ENCODE results near the gene UPK1A. TPM values are rescaled to one million over a fixed set of nuclear protein-coding genes. Genes with fewer than 3 reads are reported as not detected.
A peak's percentile ranks its signal among the peaks of the same experiment; 100 is the strongest.

UPK1A gene
- total RNA-seq, 1 experiment from 2014 or later = 1.6 TPM

DNA sequence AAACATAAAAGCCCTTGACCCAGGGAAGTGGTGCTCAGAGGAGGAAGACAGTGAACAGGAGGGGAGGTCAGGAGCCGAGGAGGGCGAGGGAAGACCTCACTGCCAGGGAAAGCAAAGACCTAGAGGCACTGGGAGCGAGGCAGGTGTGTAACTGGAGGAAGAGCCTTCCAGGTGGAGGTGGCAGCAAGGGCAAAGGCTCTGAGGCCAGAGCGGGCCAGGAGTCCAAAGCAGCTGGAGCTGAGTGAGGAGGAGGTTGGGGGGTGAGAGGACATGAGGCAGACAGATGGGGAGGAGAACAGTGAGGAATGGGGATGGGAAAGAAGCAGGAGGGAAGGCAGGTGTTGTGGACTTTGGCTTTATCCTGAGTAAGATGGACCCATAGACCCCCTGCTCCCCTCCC is 3.7 kb downstream of the UPK1A start:
- ATAC-seq (no peak), DNase-seq (ENCODE audit: low spot score) (no peak)
- peaks cover 12% of the 10 kb centered on the region; the same call in 1 of the 2 replicates for H3K4me1 Mint-ChIP-seq
- H3K27ac Mint-ChIP-seq = peak overlapping the region; percentile 67; the same call in 1 of the 2 replicates
- H3K27me3 Mint-ChIP-seq (ENCODE audit: low read depth) = peaks cover 48% of the 10 kb centered on the region
- POLR2A ChIA-PET = interaction anchor here (0.5 kb wide), 1 partner anchor 42 kb away, joined by 7 read pairs; no protein-coding TSS in a partner anchor
- H3K4me3 Mint-ChIP-seq = no peak overlapping the region
- TF ChIP-seq ZNF232 (CRISPR knock-in tag; IDR thresholded peaks at IDR 0.05) (no peak), FOXP1 (CRISPR knock-in tag; IDR thresholded peaks at IDR 0.05; ENCODE audit: borderline replicate concordance) (no peak), CBFB (CRISPR knock-in tag; IDR thresholded peaks at IDR 0.05; ENCODE audit: low read depth) (no peak), ETV6 (CRISPR knock-in tag; IDR thresholded peaks at IDR 0.05) (no peak), NFYB (CRISPR knock-in tag; conservative IDR thresholded peaks at IDR 0.05; ENCODE audit: low read depth) (no peak), GTF2I (CRISPR knock-in tag; conservative IDR thresholded peaks at IDR 0.05) (no peak), SP1 (CRISPR knock-in tag; conservative IDR thresholded peaks at IDR 0.05) (no peak)
- TF ChIP-seq, protein P1, sequence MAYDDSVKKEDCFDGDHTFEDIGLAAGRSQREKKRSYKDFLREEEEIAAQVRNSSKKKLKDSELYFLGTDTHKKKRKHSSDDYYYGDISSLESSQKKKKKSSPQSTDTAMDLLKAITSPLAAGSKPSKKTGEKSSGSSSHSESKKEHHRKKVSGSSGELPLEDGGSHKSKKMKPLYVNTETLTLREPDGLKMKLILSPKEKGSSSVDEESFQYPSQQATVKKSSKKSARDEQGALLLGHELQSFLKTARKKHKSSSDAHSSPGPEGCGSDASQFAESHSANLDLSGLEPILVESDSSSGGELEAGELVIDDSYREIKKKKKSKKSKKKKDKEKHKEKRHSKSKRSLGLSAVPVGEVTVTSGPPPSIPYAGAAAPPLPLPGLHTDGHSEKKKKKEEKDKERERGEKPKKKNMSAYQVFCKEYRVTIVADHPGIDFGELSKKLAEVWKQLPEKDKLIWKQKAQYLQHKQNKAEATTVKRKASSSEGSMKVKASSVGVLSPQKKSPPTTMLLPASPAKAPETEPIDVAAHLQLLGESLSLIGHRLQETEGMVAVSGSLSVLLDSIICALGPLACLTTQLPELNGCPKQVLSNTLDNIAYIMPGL (CRISPR knock-in tag; IDR thresholded peaks at IDR 0.05) = no peak
- TF ChIP-seq, protein P2, sequence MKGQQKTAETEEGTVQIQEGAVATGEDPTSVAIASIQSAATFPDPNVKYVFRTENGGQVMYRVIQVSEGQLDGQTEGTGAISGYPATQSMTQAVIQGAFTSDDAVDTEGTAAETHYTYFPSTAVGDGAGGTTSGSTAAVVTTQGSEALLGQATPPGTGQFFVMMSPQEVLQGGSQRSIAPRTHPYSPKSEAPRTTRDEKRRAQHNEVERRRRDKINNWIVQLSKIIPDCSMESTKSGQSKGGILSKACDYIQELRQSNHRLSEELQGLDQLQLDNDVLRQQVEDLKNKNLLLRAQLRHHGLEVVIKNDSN (CRISPR knock-in tag; IDR thresholded peaks at IDR 0.05) = no peak
- H3K9me3 Mint-ChIP-seq = no peaks in the 10 kb centered on the region
- no peaks in the 10 kb centered on the region for H3K36me3 Mint-ChIP-seq
- CTCF ChIA-PET = interaction anchor here (0.6 kb wide), 1 partner anchor 12 kb away, joined by 3 read pairs; no protein-coding TSS in a partner anchor

DNA sequence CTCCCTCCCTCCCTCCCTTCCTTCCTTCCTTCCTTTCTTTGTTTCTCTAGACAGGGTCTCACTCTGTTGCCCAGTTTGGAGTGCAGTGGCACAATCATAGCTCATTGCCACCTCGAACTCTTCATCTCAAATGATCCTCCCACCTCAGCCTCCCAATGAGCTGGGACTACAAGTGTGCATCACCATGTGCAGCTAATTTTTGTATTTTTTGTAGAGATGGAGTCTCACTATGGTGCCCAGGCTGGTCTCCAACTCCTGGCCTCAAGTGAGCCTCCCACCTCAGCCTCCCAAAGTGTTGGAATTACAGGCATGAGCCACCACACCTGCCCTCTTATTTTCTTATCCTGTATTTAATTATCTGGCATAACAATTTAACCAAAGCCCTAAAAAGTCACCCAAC is 4.4 kb downstream of the UPK1A start:
- no peaks in the 10 kb centered on the region for H3K9me3 Mint-ChIP-seq
- peaks cover 48% of the 10 kb centered on the region for H3K27me3 Mint-ChIP-seq (ENCODE audit: low read depth)
- TF ChIP-seq RORB (CRISPR knock-in tag; IDR thresholded peaks at IDR 0.05) = no peak
- no peak for TF ChIP-seq MYBL2 (CRISPR knock-in tag; IDR thresholded peaks at IDR 0.05)
- TF ChIP-seq GTF2I (CRISPR knock-in tag; conservative IDR thresholded peaks at IDR 0.05) = no peak
- H3K4me3 Mint-ChIP-seq = no peak overlapping the region
- H3K27ac Mint-ChIP-seq = no peak overlapping the region
- DNase-seq (ENCODE audit: low spot score) = no peak
- ChIA-PET POLR2A (no interaction called here), CTCF (interaction anchor here (0.6 kb wide), 1 partner anchor 11 kb away, joined by 3 read pairs; no protein-coding TSS in a partner anchor)
- H3K36me3 Mint-ChIP-seq = no peaks in the 10 kb centered on the region
- ATAC-seq = no peak
- H3K4me1 Mint-ChIP-seq = peaks cover 12% of the 10 kb centered on the region; the same call in 1 of the 2 replicates

DNA sequence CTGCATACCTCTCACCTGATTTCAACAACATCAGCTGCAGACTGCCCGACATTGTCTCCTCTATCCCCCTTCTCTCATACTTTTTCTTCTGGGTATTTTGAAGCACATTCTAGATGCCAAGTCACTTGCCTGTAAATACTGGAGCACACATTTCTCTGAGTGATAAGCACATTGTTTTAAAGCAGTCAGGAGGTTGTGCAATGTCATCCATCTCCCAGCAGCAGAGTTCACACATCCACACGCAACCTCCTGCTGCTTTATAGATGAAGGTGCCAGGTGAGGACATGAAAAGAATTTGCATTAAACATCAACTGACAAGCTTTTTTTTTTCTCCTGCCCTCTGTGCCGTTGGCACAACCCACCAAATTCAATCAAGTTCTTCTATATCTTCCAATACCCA is 5.5 kb downstream of the UPK1A start:
- DNase-seq (ENCODE audit: low spot score) (no peak), ATAC-seq (no peak)
- peaks cover 12% of the 10 kb centered on the region; the same call in 1 of the 2 replicates for H3K4me1 Mint-ChIP-seq
- peak overlapping the region; percentile 7; the same call in 1 of the 2 replicates for H3K4me3 Mint-ChIP-seq
- ChIA-PET POLR2A (no interaction called here), CTCF (interaction anchor here (0.5 kb wide), 1 partner anchor 113 kb away, joined by 3 read pairs; no protein-coding TSS in a partner anchor)
- TF ChIP-seq, protein P3, sequence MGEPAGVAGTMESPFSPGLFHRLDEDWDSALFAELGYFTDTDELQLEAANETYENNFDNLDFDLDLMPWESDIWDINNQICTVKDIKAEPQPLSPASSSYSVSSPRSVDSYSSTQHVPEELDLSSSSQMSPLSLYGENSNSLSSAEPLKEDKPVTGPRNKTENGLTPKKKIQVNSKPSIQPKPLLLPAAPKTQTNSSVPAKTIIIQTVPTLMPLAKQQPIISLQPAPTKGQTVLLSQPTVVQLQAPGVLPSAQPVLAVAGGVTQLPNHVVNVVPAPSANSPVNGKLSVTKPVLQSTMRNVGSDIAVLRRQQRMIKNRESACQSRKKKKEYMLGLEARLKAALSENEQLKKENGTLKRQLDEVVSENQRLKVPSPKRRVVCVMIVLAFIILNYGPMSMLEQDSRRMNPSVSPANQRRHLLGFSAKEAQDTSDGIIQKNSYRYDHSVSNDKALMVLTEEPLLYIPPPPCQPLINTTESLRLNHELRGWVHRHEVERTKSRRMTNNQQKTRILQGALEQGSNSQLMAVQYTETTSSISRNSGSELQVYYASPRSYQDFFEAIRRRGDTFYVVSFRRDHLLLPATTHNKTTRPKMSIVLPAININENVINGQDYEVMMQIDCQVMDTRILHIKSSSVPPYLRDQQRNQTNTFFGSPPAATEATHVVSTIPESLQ (CRISPR knock-in tag; IDR thresholded peaks at IDR 0.05) = no peak
- TF ChIP-seq MXD4 (CRISPR knock-in tag; IDR thresholded peaks at IDR 0.05; ENCODE audit: borderline replicate concordance) = no peak
- no peak for TF ChIP-seq RORB (CRISPR knock-in tag; IDR thresholded peaks at IDR 0.05)
- TF ChIP-seq, protein P4, sequence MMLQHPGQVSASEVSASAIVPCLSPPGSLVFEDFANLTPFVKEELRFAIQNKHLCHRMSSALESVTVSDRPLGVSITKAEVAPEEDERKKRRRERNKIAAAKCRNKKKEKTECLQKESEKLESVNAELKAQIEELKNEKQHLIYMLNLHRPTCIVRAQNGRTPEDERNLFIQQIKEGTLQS (CRISPR knock-in tag; conservative IDR thresholded peaks at IDR 0.05) = no peak
- TF ChIP-seq ZNF317 (CRISPR knock-in tag; IDR thresholded peaks at IDR 0.05; ENCODE audit: borderline replicate concordance, low read depth) = no peak
- no peak for TF ChIP-seq ESRRA (CRISPR knock-in tag; IDR thresholded peaks at IDR 0.05; ENCODE audit: borderline replicate concordance)
- TF ChIP-seq, protein P5, sequence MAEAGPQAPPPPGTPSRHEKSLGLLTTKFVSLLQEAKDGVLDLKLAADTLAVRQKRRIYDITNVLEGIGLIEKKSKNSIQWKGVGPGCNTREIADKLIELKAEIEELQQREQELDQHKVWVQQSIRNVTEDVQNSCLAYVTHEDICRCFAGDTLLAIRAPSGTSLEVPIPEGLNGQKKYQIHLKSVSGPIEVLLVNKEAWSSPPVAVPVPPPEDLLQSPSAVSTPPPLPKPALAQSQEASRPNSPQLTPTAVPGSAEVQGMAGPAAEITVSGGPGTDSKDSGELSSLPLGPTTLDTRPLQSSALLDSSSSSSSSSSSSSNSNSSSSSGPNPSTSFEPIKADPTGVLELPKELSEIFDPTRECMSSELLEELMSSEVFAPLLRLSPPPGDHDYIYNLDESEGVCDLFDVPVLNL (CRISPR knock-in tag; IDR thresholded peaks at IDR 0.05; ENCODE audit: borderline replicate concordance, low read depth) = no peak
- no peak for TF ChIP-seq ZNF416 (CRISPR knock-in tag; IDR thresholded peaks at IDR 0.05)
- no peak for TF ChIP-seq SP1 (CRISPR knock-in tag; conservative IDR thresholded peaks at IDR 0.05)
- TF ChIP-seq GTF2I (CRISPR knock-in tag; conservative IDR thresholded peaks at IDR 0.05) = no peak
- H3K27me3 Mint-ChIP-seq (ENCODE audit: low read depth) = peaks cover 50% of the 10 kb centered on the region
- H3K27ac Mint-ChIP-seq = peak overlapping the region; percentile 79; the same call in 1 of the 2 replicates
- no peaks in the 10 kb centered on the region for H3K36me3 Mint-ChIP-seq
- H3K9me3 Mint-ChIP-seq = no peaks in the 10 kb centered on the region
